T47D (cell line): Measurements from ENCODE around the gene HNF4A.
A peak's percentile ranks its signal among the peaks of the same experiment; 100 is the strongest.

Experiments
- DNase-seq, 2 experiments: peaks; one replicate each; pipeline versions ENCODE4 v3.0.0 to v3.0.0-alpha.2; 2011 to 2012; ENCODE audit warnings: low read depth in 1 of 2, low spot score in 1 of 2
- JUND ChIP-seq: IDR thresholded peaks from 2 replicates; pipeline ENCODE4 v1.6.1; 2012; ENCODE audit warnings: low read depth
- in situ Hi-C: cut with HindIII; loops from 2 replicates; pipeline ENCODE4 v1.10.0; 2016; ENCODE audit warnings: low sequenced_read_pairs, low pct_unique_long_range_greater_than_20kb

HNF4A gene

GRCh38 chr20:44406572-44407137, 51.2 kb downstream of the HNF4A start:
- TF ChIP-seq JUND = no peak
- no peak for DNase-seq
- in situ Hi-C loops = no loop called here

- in situ Hi-C loops = no loop called here
- DNase-seq = peak in 1 of 2 experiments; percentile 44
- TF ChIP-seq JUND = no peak
Measured at GRCh38 chr20:44407402-44408184, 52.1 kb downstream of the HNF4A start.

GRCh38 chr20:44409132-44409600, 53.7 kb downstream of the HNF4A start:
- no peak for DNase-seq
- TF ChIP-seq JUND = no peak
- in situ Hi-C loops = no loop called here

GRCh38 chr20:44410583-44411019, 55.1 kb downstream of the HNF4A start:
- in situ Hi-C loops = no loop called here
- DNase-seq = no peak
- TF ChIP-seq JUND = no peak

GRCh38 chr20:44411020-44411756, 55.7 kb downstream of the HNF4A start:
- TF ChIP-seq JUND = no peak
- in situ Hi-C loops = no loop called here
- DNase-seq = no peak

- no peak for DNase-seq
- TF ChIP-seq JUND = no peak
- in situ Hi-C loops = no loop called here
Measured at GRCh38 chr20:44411757-44412401, 56.4 kb downstream of the HNF4A start.

- no peak for DNase-seq
- TF ChIP-seq JUND = no peak
- in situ Hi-C loops = no loop called here
Measured at GRCh38 chr20:44412402-44413144, 57.1 kb downstream of the HNF4A start.

GRCh38 chr20:44413575-44414345, 58.3 kb downstream of the HNF4A start:
- DNase-seq = no peak
- in situ Hi-C loops = no loop called here
- TF ChIP-seq JUND = no peak

GRCh38 chr20:44414346-44414714, 58.8 kb downstream of the HNF4A start:
- no peak for TF ChIP-seq JUND
- no peak for DNase-seq
- in situ Hi-C loops = no loop called here

GRCh38 chr20:44414808-44415207, 59.3 kb downstream of the HNF4A start:
- in situ Hi-C loops = no loop called here

More at GRCh38 chr20:44414808-44415207, 59.3 kb downstream of the HNF4A start:
- no peak for DNase-seq
- no peak for TF ChIP-seq JUND
